GM12878 (cell line): ENCODE data around the gene PSMD11. TPM values are rescaled to one million over a fixed set of nuclear protein-coding genes. Genes with fewer than 3 reads are reported as not detected.
A peak's percentile ranks its signal among the peaks of the same experiment; 100 is the strongest.

Experiments
- ATAC-seq: fragments of 200-7000 bp; cut with Tn5 transposase; 3 replicates; pipeline ENCODE4 v1.9.1; 2020; ENCODE audit warnings: mild to moderate bottlenecking, moderate library complexity
- BruUV-seq: library from RNA; stranded (reverse); fragments of 400-500 nt; replicated peaks from 2 replicates; lab custom pipeline; 2021; lab: Mats Ljungman, UMichigan
- CTCF ChIA-PET: fragments of 300-600 bp; sonication (Branson Sonifier 250); formaldehyde crosslinking; extraction: SDS; loops from one replicate; lab custom pipeline; 2021; ENCODE audit warnings: inconsistent platforms; lab: Yijun Ruan, JAX
- POLR2A ChIA-PET: fragments of 350-600 bp; formaldehyde crosslinking; extraction: SDS; loops from one replicate; lab custom pipeline; 2021; ENCODE audit warnings: inconsistent platforms; lab: Charles Lee
- RAD21 ChIA-PET: fragments of 300-600 bp; sonication (Branson Sonifier 250); formaldehyde crosslinking; loops from one replicate; lab custom pipeline; 2023; ENCODE audit warnings: antibody characterized with exemption; ENCODE audit not compliant: unreplicated experiment; lab: Charles Lee
- SMC1A ChIA-PET: fragments of 300-600 bp; sonication (Branson Sonifier 250); formaldehyde crosslinking; loops from one replicate; lab custom pipeline; 2023; ENCODE audit not compliant: unreplicated experiment, uncharacterized antibody; lab: Charles Lee
- DNase-seq: peaks from one replicate; pipeline ENCODE4 v3.0.0-alpha.2; 2011; ENCODE audit warnings: low read depth, low spot score
- FAIRE-seq: peaks from 3 replicates; lab custom pipeline; 2011; peaks lifted over from hg19 to GRCh38; lab: Jason Lieb, UNC
- H2AFZ ChIP-seq: 2 replicates; pipeline ENCODE4 v1.6.0; 2011; ENCODE audit warnings: low read depth, low read length, control low read depth; ENCODE audit not compliant: control insufficient read depth
- H3K27ac ChIP-seq: 2 replicates; pipeline ENCODE4 v1.5.1; 2011; ENCODE audit warnings: control low read depth; ENCODE audit not compliant: control insufficient read depth, insufficient read depth
- H3K27me3 ChIP-seq, 2 experiments: replicated peaks in 1 of 2; 2 replicates each; pipeline versions ENCODE4 v1.6.0 to v1.6.1; 2011; ENCODE audit warnings: low read length in 1 of 2; ENCODE audit not compliant: control insufficient read depth in 2 of 2, insufficient read depth in 2 of 2
- H3K36me3 ChIP-seq, 2 experiments: 2 replicates each; pipeline ENCODE4 v1.5.1; 2011; ENCODE audit warnings: low read length in 1 of 2; ENCODE audit not compliant: control insufficient read depth in 2 of 2, insufficient read depth in 2 of 2
- H3K4me1 ChIP-seq: 2 replicates; pipeline ENCODE4 v1.6.1; 2011; ENCODE audit warnings: mild to moderate bottlenecking, low read length, moderate library complexity, mixed read lengths; ENCODE audit not compliant: control insufficient read depth, insufficient read depth
- H3K4me2 ChIP-seq: 2 replicates; pipeline ENCODE4 v1.6.0; 2011; ENCODE audit warnings: control low read depth; ENCODE audit not compliant: control insufficient read depth, insufficient read depth
- H3K4me3 ChIP-seq: fragments of 200-600 bp; sonication (generic); 2 replicates; pipeline ENCODE4 v1.5.1; 2016
- H3K79me2 ChIP-seq: 2 replicates; pipeline ENCODE4 v1.6.0; 2011; ENCODE audit warnings: low read length; ENCODE audit not compliant: control insufficient read depth, insufficient read depth
- H3K9ac ChIP-seq: 2 replicates; pipeline ENCODE4 v1.8.0; 2011; ENCODE audit warnings: low read length, control low read depth, mixed read lengths; ENCODE audit not compliant: control insufficient read depth, insufficient read depth
- H3K9me3 ChIP-seq: replicated peaks from 3 replicates; pipeline ENCODE4 v1.5.1; 2011; ENCODE audit warnings: mild to moderate bottlenecking, low read length; ENCODE audit not compliant: control insufficient read depth, insufficient read depth
- H4K20me1 ChIP-seq: 2 replicates; pipeline ENCODE4 v1.6.0; 2011; ENCODE audit not compliant: control insufficient read depth, insufficient read depth
- CBX5 ChIP-seq: sonication (generic); IDR thresholded peaks from 2 replicates; pipeline ENCODE4 v1.6.1; 2016; ENCODE audit warnings: low read depth, moderate library complexity, mild to moderate bottlenecking, inconsistent platforms
- FOS ChIP-seq: IDR thresholded peaks from 3 replicates; pipeline ENCODE4 v1.6.1; 2011; ENCODE audit warnings: borderline replicate concordance; ENCODE audit not compliant: insufficient read length; ENCODE audit errors: extremely low read depth
- FOXK2 ChIP-seq: fragments of 450-650 bp; IDR thresholded peaks from 2 replicates; pipeline ENCODE4 v1.6.1; 2017; ENCODE audit warnings: mild to moderate bottlenecking, moderate library complexity
- HDAC2 ChIP-seq: fragments of 200-600 bp; sonication (generic); IDR thresholded peaks from 2 replicates; pipeline ENCODE4 v1.6.1; 2017
- HDGF ChIP-seq: fragments of 450-650 bp; IDR thresholded peaks from 2 replicates; pipeline ENCODE4 v1.6.1; 2016; ENCODE audit warnings: antibody characterized with exemption
- IRF3 ChIP-seq: fragments of 450-650 bp; IDR thresholded peaks from 2 replicates; pipeline ENCODE4 v1.6.1; 2014; ENCODE audit warnings: mild to moderate bottlenecking
- MEF2A ChIP-seq: IDR thresholded peaks from 2 replicates; pipeline ENCODE4 v1.6.1; 2011; ENCODE audit warnings: low read depth, mild to moderate bottlenecking, low read length, moderate library complexity; ENCODE audit not compliant: insufficient read depth
- MEF2B ChIP-seq: fragments of 450-650 bp; IDR thresholded peaks from 2 replicates; pipeline ENCODE4 v1.6.1; 2018; ENCODE audit warnings: mild to moderate bottlenecking, moderate library complexity; ENCODE audit not compliant: partially characterized antibody, poor library complexity, severe bottlenecking
- MTA2 ChIP-seq: fragments of 450-650 bp; IDR thresholded peaks from 2 replicates; pipeline ENCODE4 v1.6.1; 2016; ENCODE audit warnings: low read depth, mild to moderate bottlenecking, moderate library complexity
- MXI1 ChIP-seq: fragments of 150-350 bp; IDR thresholded peaks from 2 replicates; pipeline ENCODE4 v1.6.1; 2011; ENCODE audit warnings: low read depth, mild to moderate bottlenecking, inconsistent platforms, low read length, improper control_type of control experiment
- NR2C2 ChIP-seq: IDR thresholded peaks from 2 replicates; pipeline ENCODE4 v1.6.1; 2011; ENCODE audit warnings: borderline replicate concordance, low read depth; ENCODE audit not compliant: control insufficient read depth, insufficient read length
- PBX3 ChIP-seq: IDR thresholded peaks from 2 replicates; pipeline ENCODE4 v1.6.1; 2011; ENCODE audit warnings: mild to moderate bottlenecking, low read depth, low read length, moderate library complexity; ENCODE audit not compliant: insufficient replicate concordance
- POLR2A ChIP-seq: IDR thresholded peaks from 2 replicates; pipeline ENCODE4 v1.6.1; 2011; ENCODE audit warnings: low read depth, mild to moderate bottlenecking, low read length
- POU2F2 ChIP-seq: IDR thresholded peaks from 3 replicates; pipeline ENCODE4 v1.6.1; 2011; ENCODE audit warnings: low read depth, mild to moderate bottlenecking, low read length, borderline replicate concordance
- RUNX3 ChIP-seq: IDR thresholded peaks from 2 replicates; pipeline ENCODE4 v1.6.1; 2012; ENCODE audit warnings: low read length, inconsistent platforms
- ZNF687 ChIP-seq: fragments of 450-650 bp; IDR thresholded peaks from 2 replicates; pipeline ENCODE4 v1.6.1; 2017; ENCODE audit warnings: mild to moderate bottlenecking, moderate library complexity
- WGBS: methylation state at CpG from one replicate; pipeline ENCODE4 v1.1.6; 2016; ENCODE audit warnings: low lambda C conversion rate; ENCODE audit not compliant: insufficient replicate concordance, insufficient coverage; ENCODE audit errors: missing lambda C conversion rate; 5-methylcytosine and 5-hydroxymethylcytosine counted together
- in situ Hi-C: fragments of 300-500 bp; cut with MboI; formaldehyde crosslinking; loops from 9 replicates; pipeline ENCODE4 v1.14.3; 2018; ENCODE audit warnings: mixed read lengths
- intact Hi-C: fragments of 100-400 bp; cut with micrococcal nuclease; formaldehyde crosslinking; loops from one replicate; pipeline ENCODE4 v1.14.2; 2022; ENCODE audit not compliant: unreplicated experiment
- polyA plus RNA-seq, 11 experiments: library from polyadenylated mRNA; depleted of rRNA in 4 of 11; unstranded in 6 of 11; stranded (reverse) in 5 of 11; fragments of >200 nt; fragmentation: Nextera tagmentation in 4 of 11; fragmentation: Illumina TruSeq in 1 of 11; extraction: Ambion mirVana in 4 of 11; extraction: Trizol in 1 of 11; gene quantifications; 1 replicate in 1 of 11; 2 replicates in 10 of 11; pipeline versions ENCODE4 v1.2.1 to v1.2.3, GENCODE V29; 2011 to 2016; ENCODE audit warnings: inconsistent platforms in 2 of 11, missing spikeins in 2 of 11, low read depth in 1 of 11
- total RNA-seq, 4 experiments: library from RNA; depleted of rRNA in 3 of 4; stranded (reverse); fragments of >200 nt in 3 of 4; fragmentation: Illumina TruSeq in 1 of 4; extraction: Trizol in 1 of 4; gene quantifications; 2 replicates each; pipeline versions ENCODE4 v1.2.1 to v1.2.3, GENCODE V29; 2013 to 2021

The PSMD11 gene
- total and polyA plus RNA-seq, 10 of the 15 experiments (the other 5 are each of a cell fraction or from before 2014, with no cell fraction given) = 84.1 to 319 (median 120) TPM

- TF ChIP-seq PBX3 (no peak), FOXK2 (no peak), POLR2A (no peak), CBX5 (peak; percentile 27; the same call in 1 of the 2 replicates), MEF2A (peak; percentile 53; the same call in 1 of the 2 replicates), HDGF (no peak), RUNX3 (peak; percentile 88), FOS (no peak), HDAC2 (no peak), NR2C2 (no peak), MEF2B (peak; percentile 76)
These were observed 71.5 kb downstream of the PSMD11 start (continued) for GRCh38 chr17:32515677-32516383.

DNA sequence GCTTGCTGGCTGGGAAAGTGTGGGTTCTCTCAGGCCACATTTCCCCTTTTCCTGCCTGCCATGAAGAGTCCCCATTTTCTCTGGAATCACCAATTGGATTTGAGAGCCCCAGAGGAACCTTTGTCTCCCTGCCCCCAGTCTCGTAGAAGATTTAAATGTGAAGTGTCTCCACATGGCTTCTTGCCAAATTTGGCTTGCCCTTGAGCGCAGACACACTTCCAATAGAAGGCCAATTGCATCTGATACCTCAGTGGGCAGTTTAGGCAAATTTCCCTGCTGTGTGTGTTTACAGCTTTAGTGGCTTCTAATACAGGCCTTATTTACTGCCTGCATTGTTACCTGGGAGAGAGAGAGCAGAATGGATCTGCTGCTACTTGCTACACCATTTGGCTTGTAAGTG lies 72.1 kb downstream of the PSMD11 start:
- DNase-seq (no peak), ATAC-seq (peak; percentile 9; the same call in 2 of the 3 replicates), FAIRE-seq (no peak)
- no peaks in the 10 kb centered on the region for H4K20me1 ChIP-seq
- BruUV-seq = no TSS peak
- peaks cover 63% of the 10 kb centered on the region for H3K4me1 ChIP-seq
- intact Hi-C loops = loop anchor here (1.0 kb wide), 1 partner anchor 13 kb away; no protein-coding TSS in a partner anchor
- no peaks in the 10 kb centered on the region for H3K9me3 ChIP-seq
- ChIA-PET RAD21 (interaction anchor here (1.2 to 19.5 kb wide), 9 partner anchors 7 to 92 kb away, joined by 3 to 543 read pairs (median 6); partner anchors contain the start of gene CDK5R1), POLR2A (interaction anchor here (1.3 to 18.8 kb wide), 7 partner anchors 8 to 53 kb away, joined by 4 to 308 read pairs (median 12); partner anchors contain the start of gene CDK5R1), SMC1A (interaction anchor here (1.3 to 13.7 kb wide), 11 partner anchors 8 to 92 kb away, joined by 3 to 286 read pairs (median 10); partner anchors contain the start of gene CDK5R1), CTCF (interaction anchor here (1.0 to 4.9 kb wide), 5 partner anchors 10 to 33 kb away, joined by 3 to 28 read pairs (median 8); no protein-coding TSS in a partner anchor)
- in situ Hi-C loops = no loop called here
- H2AFZ ChIP-seq = no peak overlapping the region
- H3K27ac ChIP-seq = peak overlapping the region; percentile 90
- WGBS = 0% methylated on average over 2 of the region's 2 CpGs
- H3K79me2 ChIP-seq = no peaks in the 10 kb centered on the region; the same call in 1 of the 2 replicates
- no peaks in the 10 kb centered on the region for H3K27me3 ChIP-seq
- H3K4me3 ChIP-seq = 0 out of 2 replicates have a peak overlapping the region, but pooled peaks have one; percentile 11
- peak overlapping the region; percentile 69 for H3K9ac ChIP-seq
- H3K4me2 ChIP-seq = peak overlapping the region; percentile 80
- H3K36me3 ChIP-seq = no peaks in the 10 kb centered on the region
- TF ChIP-seq ZNF687 = 0 out of 2 replicates have a peak, but pooled peaks have one; percentile 3
- TF ChIP-seq POU2F2 = peak; percentile 76; the same call in 2 of the 3 replicates
- TF ChIP-seq IRF3 = no peak
- TF ChIP-seq HDGF = no peak
- no peak for TF ChIP-seq MTA2
- peak; percentile 57; the same call in 1 of the 2 replicates for TF ChIP-seq MXI1
